ENCODE data around the gene DHH. TPM values are rescaled to one million over a fixed set of nuclear protein-coding genes. Genes with fewer than 3 reads are reported as not detected.
"Not testable (repeated sequence)": the region's sequence is repeated elsewhere in the genome, so short reads cannot be mapped to it uniquely, and the experiment has no call there.

Gene DHH
- total RNA-seq (2014; rRNA removed; shearing (Covaris generic)) = 0.06 TPM in 1 of 2 replicates, not detected in the other

DNA sequence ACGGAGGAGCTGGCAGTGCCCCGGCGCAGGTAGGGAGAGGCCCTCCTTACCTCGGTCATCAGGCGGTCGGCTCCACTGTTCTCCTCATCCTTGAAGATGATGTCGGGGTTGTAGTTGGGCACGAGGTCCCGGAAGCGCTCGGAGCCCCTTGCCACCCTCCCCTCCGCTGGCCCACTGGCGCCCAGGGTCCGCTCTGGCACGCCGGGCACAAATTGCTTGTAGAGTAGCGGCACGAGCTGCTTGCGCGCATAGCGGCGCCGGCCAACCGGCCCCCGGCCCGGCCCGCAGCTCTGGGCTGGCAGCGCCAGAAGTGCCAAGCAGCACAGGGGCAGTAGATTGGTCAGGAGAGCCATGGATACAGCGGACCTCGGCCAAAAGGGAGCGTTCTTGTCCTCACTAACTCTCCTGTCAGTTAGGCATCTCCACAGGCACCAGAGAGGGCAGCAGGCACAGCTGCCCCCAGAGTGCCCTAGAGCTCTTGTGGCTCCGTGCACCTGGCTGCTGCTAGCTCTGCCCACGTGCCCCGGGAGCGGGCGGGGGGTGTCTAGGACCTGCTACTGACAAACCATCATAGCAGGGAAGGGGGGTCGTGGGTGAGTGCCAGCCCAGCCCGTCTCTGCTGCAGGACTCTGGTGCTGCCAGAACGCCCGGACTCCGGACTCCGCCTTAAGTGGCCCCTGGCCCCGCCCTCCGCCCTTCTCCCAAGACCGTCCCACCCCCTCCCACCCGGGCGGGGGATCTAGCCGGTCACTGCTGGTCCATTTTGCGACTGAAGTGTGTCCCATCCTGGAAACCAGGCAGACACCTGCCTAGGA, at the start of gene DHH:
TSS of gene DHH (minus strand) at position 642 of the 815 bp plus-strand sequence. CDS start at position 353, 289 bp downstream.
- in situ Hi-C loops (cut with HindIII; ENCODE audit: low sequenced_read_pairs) = no loop called here
- peak; percentile 26 for DNase-seq (ENCODE audit: low spot score)

DNA sequence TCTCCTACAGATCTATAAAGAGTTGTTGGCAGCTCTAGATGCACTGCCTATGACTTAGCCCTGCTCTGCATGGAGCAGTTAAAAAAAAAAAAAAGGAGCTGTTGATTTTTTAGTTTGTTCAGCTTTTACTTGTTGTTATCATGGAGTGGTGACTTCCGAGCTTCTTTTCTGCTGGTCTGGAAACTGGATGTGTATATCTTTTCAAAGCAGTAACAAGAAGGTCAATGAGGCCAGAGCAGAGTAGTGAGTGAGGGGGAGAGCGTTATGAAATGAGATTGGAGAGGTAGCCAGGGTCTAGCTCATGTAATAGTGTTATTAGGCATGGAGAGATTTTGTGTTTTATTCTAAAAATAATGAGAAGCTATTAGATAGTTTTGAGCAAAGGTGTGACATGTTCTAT, 49.8 kb upstream of the DHH start:
- in situ Hi-C loops (cut with HindIII; ENCODE audit: low sequenced_read_pairs) = no loop called here

DNA sequence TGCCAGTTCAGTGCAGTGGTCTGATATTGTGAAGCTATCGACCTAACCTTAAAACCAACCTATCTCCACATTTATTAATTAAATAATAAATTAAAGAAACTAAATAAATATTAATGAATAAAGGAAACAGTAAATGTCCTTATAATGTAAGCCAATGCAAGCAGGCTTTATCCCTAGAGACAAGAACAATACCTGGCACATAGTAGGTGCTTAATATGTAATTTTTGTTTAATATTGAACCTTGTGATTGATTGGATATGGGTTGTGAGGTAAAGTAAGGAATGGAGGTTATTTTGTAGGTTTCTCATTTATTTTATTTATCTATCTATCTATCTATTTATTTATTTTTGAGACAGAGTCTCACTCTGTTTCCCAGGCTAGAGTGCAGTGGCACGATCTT, 44.4 kb upstream of the DHH start:
- in situ Hi-C loops (cut with HindIII; ENCODE audit: low sequenced_read_pairs) = no loop called here
- no peak for DNase-seq (ENCODE audit: low spot score)

More for the DNA sequence above, 49.8 kb upstream of the DHH start:
- no peak for DNase-seq (ENCODE audit: low spot score)

DNA sequence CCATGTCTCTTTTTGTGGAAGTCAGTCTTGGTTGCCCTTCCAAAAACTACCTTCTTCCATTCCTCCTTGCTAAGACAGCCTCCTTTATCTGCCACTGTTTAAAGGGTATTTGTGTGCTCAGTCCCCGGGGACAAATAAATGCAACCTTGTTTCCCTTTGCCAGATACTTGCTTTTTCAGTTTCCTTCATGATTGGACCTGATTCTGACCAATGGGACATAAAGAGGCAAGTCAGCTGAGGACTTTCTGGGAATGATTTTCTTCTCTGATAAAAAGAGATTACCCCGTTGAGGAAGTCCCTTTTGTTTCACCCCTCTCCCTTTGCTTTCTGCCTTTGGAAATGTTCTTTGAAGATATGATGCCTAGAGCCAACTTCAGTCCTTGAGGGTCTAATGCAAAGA, 44.0 kb upstream of the DHH start:
- in situ Hi-C loops (cut with HindIII; ENCODE audit: low sequenced_read_pairs) = no loop called here
- no peak for DNase-seq (ENCODE audit: low spot score)

DNA sequence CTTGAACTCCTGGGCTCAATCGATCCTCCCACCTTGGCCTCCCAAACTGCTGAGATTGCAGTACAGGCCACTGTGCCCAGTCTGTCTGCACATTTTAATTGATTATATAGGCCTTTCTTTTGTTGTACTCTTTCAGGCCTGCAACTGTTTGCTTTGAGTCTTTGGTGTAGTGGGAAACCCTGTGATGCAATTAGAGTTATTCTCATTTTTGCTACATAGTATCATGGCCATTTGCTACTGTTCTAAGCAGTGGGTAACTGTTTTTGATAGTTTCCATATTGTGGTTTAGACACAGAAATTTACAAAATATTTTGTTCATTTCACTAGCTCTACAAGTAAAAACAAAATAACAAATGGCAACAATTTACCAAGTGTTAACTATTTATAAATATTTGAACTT, 42.9 kb upstream of the DHH start:
- in situ Hi-C loops (cut with HindIII; ENCODE audit: low sequenced_read_pairs) = no loop called here
- DNase-seq (ENCODE audit: low spot score) = no peak

DNA sequence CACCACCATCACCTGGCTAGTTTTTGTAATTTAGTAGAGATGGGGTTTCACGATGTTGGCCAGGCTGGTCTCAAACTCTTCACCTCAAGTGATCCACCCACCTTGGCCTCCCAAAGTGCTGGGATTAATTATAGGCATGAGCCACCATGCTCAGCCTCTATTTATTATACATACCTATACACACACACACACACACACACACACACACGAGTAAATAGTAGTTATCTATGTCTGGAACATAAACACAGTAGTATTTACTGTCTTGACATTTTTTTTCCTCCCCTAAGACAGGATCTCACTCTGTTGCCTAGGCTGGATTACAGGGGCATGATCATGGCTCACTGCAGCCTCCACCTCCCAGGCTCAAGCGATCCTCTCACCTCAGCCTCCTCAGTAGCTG, 42.4 kb upstream of the DHH start:
- in situ Hi-C loops (cut with HindIII; ENCODE audit: low sequenced_read_pairs); DNase-seq (ENCODE audit: low spot score): not testable (repeated sequence)

DNA sequence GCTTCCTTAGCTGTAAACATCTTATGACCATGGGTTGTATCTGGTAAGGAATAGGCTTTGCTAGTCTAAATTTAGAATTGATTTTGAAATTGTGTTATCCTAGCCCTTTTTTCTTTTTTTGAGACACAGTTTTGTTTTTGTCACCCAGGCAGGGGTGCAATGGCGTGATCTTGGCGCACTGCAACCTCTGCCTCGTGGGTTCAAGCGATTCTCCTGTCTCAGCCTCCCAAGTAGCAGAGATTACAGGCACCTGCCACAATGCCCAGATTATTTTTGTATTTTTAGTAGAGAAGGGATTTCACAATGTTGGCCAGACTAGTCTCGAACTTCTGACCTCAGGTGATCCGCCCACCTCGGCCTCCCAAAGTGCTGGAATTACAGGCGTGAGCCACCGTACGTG, 39.0 kb upstream of the DHH start:
- in situ Hi-C loops (cut with HindIII; ENCODE audit: low sequenced_read_pairs) = no loop called here
- no peak for DNase-seq (ENCODE audit: low spot score)

DNA sequence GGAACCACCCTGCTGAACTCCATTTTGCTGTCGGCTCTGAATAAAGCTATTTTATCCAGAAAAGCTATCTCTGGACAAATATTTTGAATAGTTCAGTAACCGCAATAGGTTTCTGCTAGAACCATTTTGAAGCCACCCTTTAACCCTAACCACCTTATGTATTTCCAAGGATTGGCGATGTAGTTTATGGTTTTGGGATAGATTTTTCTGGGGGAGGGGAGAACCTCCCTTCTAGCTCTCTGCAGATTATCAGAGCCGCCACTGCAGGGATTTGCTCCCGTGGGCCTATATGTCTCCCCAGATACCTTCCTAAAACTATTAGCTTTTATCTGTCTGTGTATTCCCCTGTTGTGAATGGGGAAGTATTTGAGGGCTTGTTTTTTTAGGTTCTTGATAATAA, 38.4 kb upstream of the DHH start:
- in situ Hi-C loops (cut with HindIII; ENCODE audit: low sequenced_read_pairs) = no loop called here
- peak; percentile 57 for DNase-seq (ENCODE audit: low spot score)

DNA sequence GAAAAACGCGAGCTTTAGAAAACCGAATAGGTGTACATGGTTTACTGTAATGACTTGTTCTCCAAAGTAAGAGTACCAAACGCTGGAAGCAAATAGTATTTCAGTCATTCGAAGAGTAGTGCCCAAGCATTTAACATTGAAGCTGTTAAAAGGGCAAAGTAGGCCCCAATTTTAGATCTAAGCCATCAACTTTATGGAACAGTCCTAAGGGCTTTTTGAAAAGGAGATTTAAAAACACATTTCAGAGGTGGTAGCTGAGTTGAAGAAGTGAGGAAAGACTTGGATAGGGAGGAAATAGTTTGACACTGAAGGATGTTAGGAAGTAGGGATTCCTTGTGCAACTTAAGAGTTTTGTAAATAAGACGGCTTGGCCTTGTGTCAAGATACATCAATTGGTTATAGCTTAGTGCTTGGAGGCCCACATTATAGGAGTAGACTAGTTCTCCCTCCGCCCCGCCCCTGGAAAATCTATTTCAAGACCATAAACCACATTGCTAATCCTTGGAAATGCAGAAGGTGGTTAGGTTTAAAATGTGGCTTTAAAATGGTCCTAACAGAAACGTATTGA, 37.4 kb upstream of the DHH start:
- in situ Hi-C loops (cut with HindIII; ENCODE audit: low sequenced_read_pairs) = no loop called here
- DNase-seq (ENCODE audit: low spot score) = peak; percentile 70

DNA sequence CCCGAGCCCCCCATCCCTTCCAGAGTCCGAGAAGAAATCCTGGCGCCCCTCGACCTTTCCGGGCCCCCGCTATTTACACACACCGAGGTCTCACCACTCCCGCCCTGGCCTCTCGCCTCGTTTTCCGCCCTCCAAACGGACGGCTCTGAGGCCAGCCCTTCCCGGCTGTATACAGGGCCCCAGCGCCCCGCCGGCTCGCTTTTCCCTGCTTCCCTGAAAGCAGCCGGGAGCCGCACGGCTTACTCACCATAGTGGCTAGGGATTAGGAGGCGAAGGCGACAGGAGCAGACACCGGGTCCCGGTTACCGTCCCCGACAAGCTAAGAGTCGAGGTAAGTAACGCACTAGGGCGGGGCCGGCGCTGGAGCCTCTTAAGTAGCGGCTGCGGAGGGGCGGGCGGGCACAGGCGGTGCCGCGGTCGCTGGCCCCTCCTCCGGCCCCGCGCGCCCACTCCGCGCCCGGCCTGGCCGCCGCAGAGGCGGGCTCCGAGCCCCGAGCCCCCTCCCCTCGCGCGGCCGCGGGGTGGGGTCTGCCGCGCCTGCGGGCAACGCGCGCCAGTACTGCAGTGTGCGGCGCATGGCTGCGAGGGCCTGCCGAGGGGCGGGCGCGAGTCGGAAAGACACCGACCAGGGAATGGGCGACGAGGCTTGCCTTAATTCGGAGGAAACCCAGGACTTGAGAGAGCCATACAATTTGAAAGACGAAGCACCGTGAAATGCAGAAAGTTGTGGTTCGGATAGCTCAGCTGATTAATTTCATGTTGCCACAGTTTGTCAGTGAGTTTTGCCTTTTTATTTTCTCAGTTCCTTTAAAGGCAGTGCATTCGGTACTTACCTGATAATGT, 36.7 kb upstream of the DHH start, which contains the start of gene TUBA1B:
TSS of gene TUBA1B (minus strand) at position 345 of the 843 bp plus-strand sequence. CDS start at position 250, 95 bp downstream.
- peak; percentile 96 for DNase-seq (ENCODE audit: low spot score)
- in situ Hi-C loops (cut with HindIII; ENCODE audit: low sequenced_read_pairs) = no loop called here

DNA sequence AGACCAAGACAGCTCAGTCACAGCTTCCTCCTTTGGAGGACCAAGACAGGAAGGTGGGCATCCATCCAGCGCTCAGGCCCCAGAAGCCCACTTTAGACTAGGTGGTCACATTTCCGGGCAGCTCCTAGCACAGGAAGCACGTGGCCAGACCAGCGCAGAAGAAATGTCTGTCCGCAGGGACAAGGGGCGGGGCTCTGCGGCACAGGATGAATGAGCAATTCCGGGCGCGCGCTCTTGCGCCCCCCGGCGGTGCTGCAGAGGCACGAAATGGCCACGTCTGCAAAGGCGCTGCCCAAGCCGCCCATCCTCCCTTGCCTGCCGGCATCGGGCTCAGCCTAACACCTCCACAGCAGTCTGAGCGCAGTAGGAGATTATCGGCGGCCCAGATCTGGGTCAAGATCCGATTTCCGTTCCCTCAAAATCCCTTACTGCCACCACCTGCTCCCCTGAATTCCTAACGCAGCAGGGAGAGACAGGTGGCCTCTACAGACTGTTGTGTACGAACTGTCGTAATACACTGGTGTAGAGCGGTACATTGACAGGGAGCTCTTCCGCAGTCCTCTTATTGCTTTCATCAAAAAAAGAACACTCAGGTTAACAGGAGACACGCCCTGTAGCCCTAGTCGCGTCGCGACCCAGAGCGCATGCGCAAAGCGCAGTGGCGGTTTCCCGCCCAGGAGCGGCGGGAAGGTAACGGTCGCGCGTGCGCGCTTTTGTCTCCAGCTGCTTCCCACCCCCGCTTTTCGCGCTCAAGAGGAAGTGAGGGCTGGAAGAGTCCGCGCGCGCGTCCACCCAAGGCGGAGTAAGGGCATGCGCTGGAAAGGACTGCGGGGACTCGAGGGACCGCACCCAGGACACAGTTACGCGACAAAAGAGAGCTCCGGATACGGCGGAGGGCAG, 35.8 kb upstream of the DHH start:
- in situ Hi-C loops (cut with HindIII; ENCODE audit: low sequenced_read_pairs) = no loop called here
- peak; percentile 90 for DNase-seq (ENCODE audit: low spot score)

DNA sequence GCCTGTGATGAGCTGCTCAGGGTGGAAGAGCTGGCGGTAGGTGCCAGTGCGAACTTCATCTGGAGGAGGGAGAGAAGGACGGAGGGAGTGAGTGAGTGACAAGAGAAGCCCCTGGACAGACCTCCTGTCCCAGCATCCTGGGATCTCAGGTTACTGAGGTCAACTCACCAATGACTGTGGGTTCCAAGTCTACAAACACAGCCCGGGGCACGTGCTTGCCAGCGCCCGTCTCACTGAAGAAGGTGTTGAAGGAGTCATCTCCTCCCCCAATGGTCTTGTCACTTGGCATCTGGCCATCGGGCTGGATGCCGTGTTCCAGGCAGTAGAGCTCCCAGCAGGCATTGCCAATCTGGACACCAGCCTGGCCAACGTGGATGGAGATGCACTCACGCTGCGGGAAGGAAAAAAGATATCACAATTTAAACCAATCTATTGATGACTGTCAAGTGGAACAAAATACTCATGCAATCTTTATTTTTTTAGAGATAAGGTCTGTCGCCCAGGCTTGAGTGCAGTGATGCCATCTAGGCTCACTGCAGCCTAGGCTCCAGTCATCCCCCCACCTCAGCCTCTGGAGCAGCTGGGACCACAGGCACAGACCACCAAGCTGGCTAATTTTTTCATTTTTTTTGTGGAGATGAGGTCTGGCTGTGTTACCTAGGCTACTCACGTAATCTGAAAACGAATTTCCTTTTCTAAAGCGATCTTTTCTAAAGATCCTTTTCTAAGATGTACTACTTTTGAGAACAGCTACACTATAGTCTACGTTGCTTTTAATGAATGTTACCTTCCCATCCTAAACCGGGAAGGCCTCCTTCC, 34.9 kb upstream of the DHH start:
- peak; percentile 23 for DNase-seq (ENCODE audit: low spot score)
- in situ Hi-C loops (cut with HindIII; ENCODE audit: low sequenced_read_pairs) = no loop called here

DNA sequence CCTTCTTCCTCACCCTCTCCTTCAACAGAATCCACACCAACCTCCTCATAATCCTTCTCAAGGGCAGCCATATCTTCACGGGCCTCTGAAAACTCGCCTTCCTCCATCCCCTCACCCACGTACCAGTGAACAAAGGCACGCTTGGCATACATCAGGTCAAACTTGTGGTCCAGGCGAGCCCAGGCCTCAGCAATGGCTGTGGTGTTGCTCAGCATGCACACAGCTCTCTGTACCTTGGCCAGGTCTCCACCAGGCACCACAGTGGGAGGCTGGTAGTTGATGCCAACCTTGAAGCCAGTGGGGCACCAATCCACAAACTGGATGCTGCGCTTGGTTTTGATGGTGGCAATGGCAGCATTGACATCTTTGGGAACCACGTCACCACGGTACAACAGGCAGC, 33.4 kb upstream of the DHH start:
- in situ Hi-C loops (cut with HindIII; ENCODE audit: low sequenced_read_pairs); DNase-seq (ENCODE audit: low spot score): not testable (repeated sequence)

DNA sequence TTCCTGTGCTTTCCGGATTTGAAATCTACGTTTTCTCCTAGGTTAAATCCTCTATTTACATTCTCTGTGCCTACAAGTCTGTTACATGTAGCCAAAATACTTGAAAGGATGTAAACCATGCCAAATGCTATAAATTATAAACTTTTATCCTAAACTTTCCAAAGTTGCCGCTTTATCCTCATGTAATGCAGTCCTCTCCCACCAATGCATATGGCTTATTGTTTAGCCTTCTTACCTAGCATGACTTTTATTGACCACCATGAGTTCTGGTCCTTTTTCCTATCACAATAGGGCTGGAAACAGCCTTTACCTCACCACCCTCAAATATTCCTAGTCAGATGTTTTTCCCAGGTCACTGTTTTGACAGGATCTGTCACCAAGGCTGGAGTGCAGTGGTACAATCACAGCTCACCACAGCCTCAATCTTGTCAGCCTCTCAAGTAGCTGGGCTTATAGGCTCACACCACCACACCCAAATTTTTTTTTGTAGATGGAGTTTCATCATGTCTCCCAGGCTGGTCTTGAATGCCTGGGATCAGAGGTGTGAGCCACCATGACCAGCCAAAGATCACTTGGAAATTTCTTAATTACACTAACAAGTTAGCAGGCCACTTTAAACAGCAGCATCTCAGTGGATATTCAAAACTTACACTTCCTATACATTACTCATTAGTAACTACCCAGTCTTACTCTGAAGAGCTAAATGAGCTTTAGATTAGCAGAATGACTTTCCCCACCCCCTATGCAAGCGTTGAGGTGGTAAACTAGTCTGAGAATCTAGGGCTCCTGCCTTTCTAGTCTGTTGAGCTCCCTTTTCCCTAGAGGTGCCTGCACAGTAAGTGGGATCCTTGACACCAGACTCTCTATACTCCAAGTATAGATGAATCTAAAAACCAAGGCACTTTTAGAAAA, 32.5 kb upstream of the DHH start:
- no peak for DNase-seq (ENCODE audit: low spot score)
- in situ Hi-C loops (cut with HindIII; ENCODE audit: low sequenced_read_pairs) = no loop called here

DNA sequence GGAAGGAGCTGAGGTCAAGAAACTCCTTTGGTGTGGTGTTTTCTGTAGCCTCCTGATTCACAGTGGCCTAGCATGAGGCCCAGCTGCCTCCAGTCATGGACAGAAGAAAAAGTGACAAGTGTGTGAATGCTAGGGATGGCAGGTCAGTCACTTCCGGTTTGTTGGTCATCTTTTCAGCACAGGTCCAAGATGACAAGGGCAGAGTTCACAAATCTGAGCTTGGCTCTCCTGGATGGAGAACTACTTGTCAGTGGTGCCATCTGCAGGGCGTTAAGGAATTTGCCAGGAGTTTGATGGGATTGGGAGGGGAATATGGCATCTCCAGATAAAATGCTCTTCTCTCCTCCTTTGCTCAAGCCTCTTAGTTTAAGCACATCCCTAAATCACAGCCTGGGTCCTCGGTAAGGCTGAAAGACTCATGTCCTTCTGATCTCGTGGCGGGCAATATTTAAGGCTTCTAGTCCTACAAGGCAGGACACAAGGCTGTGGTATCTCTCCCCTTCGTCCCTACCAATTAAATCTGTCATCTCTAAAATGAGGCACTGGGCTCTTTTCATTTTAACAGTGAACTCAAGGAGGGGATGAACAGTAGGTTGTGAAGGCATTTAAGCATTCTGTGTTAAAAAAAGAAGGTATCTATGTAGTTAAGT, 26.6 kb upstream of the DHH start:
- in situ Hi-C loops (cut with HindIII; ENCODE audit: low sequenced_read_pairs) = no loop called here
- peak; percentile 82 for DNase-seq (ENCODE audit: low spot score)

DNA sequence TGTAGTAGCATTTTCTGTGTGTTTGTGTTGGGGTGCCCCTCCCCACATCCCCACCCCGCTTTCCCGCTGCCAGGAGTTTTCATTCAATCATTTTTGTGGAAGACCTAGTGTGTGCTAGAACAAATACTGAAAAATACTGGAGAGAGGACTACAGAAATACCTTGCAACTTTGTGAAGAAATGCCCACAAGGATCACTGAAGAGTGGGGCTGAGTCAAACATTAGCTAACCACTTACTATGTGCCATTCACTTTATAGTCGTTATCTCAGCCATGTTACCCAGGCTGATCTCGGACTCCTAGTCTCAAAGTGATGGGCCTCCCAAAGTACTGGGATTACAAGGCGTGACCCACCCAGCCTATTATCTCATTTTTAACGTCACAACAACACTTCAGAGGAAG, 16.6 kb upstream of the DHH start:
- no peak for DNase-seq (ENCODE audit: low spot score)
- in situ Hi-C loops (cut with HindIII; ENCODE audit: low sequenced_read_pairs) = no loop called here
